ENCODE data around the gene ADAT2.

The ADAT2 gene

GRCh38 chr6:143450453-143451371 is at the start of gene ADAT2, which contains the start of gene PEX3:
Gene ADAT2, minus strand, starts transcription at chr6:143450695. Its CDS starts 37 bp downstream, at chr6:143450658.
Gene PEX3, plus strand, starts transcription at chr6:143450805. Its CDS starts 238 bp downstream, at chr6:143451043.
- H3K4me1 ChIP-seq (ENCODE audit: control insufficient read depth, low read depth, low read length), result peaks cover 4% of the 10 kb centered on the region
- H3K4me3 ChIP-seq (ENCODE audit: low read length), result peak within 1 kb of the TSS; percentile 91

GRCh38 chr6:143498428-143498827 is 47.9 kb upstream of the ADAT2 start:
- Histone ChIP-seq H3K4me1 (ENCODE audit: control insufficient read depth, low read depth, low read length) (no peaks in the 10 kb centered on the region), H3K27ac (ENCODE audit: low read length) (no peak overlapping the region), H3K9ac (ENCODE audit: low read length) (no peak overlapping the region), H3K9me3 (ENCODE audit: control insufficient read depth, low read depth, low read length) (no peaks in the 10 kb centered on the region), H3K4me3 (ENCODE audit: low read length) (no peak overlapping the region), H3K27me3 (ENCODE audit: control insufficient read depth, insufficient read depth, low read length) (no peaks in the 10 kb centered on the region), H3K36me3 (ENCODE audit: control insufficient read depth, low read depth, low read length) (peaks cover 62% of the 10 kb centered on the region)

More at GRCh38 chr6:143450453-143451371, at the start of gene ADAT2, which contains the start of gene PEX3:
- Histone ChIP-seq H3K9me3 (ENCODE audit: control insufficient read depth, low read depth, low read length) (no peaks in the 10 kb centered on the region), H3K36me3 (ENCODE audit: control insufficient read depth, low read depth, low read length) (no peaks in the 10 kb centered on the region), H3K27ac (ENCODE audit: low read length) (peak within 1 kb of the TSS; percentile 25), H3K9ac (ENCODE audit: low read length) (peak within 1 kb of the TSS; percentile 90), H3K27me3 (ENCODE audit: control insufficient read depth, insufficient read depth, low read length) (no peaks in the 10 kb centered on the region)

- Histone ChIP-seq H3K4me1 (ENCODE audit: control insufficient read depth, low read depth, low read length) (no peaks in the 10 kb centered on the region), H3K9ac (ENCODE audit: low read length) (no peak overlapping the region), H3K4me3 (ENCODE audit: low read length) (no peak overlapping the region), H3K27me3 (ENCODE audit: control insufficient read depth, insufficient read depth, low read length) (no peaks in the 10 kb centered on the region), H3K36me3 (ENCODE audit: control insufficient read depth, low read depth, low read length) (peaks cover 53% of the 10 kb centered on the region), H3K9me3 (ENCODE audit: control insufficient read depth, low read depth, low read length) (no peaks in the 10 kb centered on the region), H3K27ac (ENCODE audit: low read length) (no peak overlapping the region)
These were observed 46.5 kb upstream of the ADAT2 start for GRCh38 chr6:143496974-143497373.

DNA sequence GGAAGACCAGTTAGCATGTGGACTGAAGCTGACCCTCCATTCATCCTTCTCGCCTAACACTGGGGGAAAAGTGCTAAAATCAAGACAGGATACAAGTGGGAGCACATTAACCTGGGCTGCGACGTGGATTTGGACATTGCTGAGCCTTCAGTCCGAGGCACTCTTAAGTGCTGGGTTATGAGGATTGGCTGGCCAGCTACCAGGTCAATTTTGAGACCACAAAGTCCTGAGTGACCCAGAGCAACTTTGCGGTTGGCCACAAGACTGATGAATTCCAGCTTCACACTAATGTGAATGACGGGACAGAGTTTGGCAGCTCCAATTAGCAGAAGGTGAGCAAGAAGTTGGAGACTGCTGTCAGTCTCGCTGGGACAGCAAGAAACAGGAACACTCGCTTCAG is 40.3 kb upstream of the ADAT2 start:
- Histone ChIP-seq H3K9ac (ENCODE audit: low read length) (no peak overlapping the region), H3K27me3 (ENCODE audit: control insufficient read depth, insufficient read depth, low read length) (no peaks in the 10 kb centered on the region), H3K4me1 (ENCODE audit: control insufficient read depth, low read depth, low read length) (no peaks in the 10 kb centered on the region), H3K36me3 (ENCODE audit: control insufficient read depth, low read depth, low read length) (peaks cover 20% of the 10 kb centered on the region), H3K4me3 (ENCODE audit: low read length) (no peak overlapping the region), H3K9me3 (ENCODE audit: control insufficient read depth, low read depth, low read length) (no peaks in the 10 kb centered on the region), H3K27ac (ENCODE audit: low read length) (no peak overlapping the region)

GRCh38 chr6:143490244-143490643 is 39.7 kb upstream of the ADAT2 start:
- no peak overlapping the region for H3K9ac ChIP-seq (ENCODE audit: low read length)
- no peaks in the 10 kb centered on the region for H3K4me1 ChIP-seq (ENCODE audit: control insufficient read depth, low read depth, low read length)
- no peak overlapping the region for H3K4me3 ChIP-seq (ENCODE audit: low read length)

DNA sequence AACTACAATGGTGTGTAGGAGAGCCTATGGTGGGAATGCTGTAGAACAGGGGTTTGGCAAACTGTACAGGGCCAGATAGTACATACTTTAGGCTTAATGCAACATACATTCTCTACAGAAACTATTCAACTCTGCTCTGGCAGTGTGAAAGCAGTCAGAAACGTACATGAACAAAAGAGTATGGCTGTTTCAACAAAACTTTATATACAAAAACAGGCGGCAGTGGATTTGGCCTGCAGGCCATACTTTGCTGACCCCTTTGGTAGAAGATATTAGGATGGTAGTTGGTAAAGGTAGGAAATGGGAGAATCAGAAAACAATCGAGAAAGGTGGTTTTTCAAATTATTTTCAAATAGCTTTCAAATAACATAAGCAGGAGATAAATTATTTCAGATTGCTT is 36.3 kb upstream of the ADAT2 start:
- H3K4me3 ChIP-seq (ENCODE audit: low read length), result no peak overlapping the region
- no peaks in the 10 kb centered on the region for H3K36me3 ChIP-seq (ENCODE audit: control insufficient read depth, low read depth, low read length)
- H3K27ac ChIP-seq (ENCODE audit: low read length), result no peak overlapping the region
- no peaks in the 10 kb centered on the region for H3K4me1 ChIP-seq (ENCODE audit: control insufficient read depth, low read depth, low read length)
- H3K9me3 ChIP-seq (ENCODE audit: control insufficient read depth, low read depth, low read length), result no peaks in the 10 kb centered on the region
- no peak overlapping the region for H3K9ac ChIP-seq (ENCODE audit: low read length)
- H3K27me3 ChIP-seq (ENCODE audit: control insufficient read depth, insufficient read depth, low read length), result no peaks in the 10 kb centered on the region

More at GRCh38 chr6:143490244-143490643, 39.7 kb upstream of the ADAT2 start:
- Histone ChIP-seq H3K27me3 (ENCODE audit: control insufficient read depth, insufficient read depth, low read length) (no peaks in the 10 kb centered on the region), H3K27ac (ENCODE audit: low read length) (no peak overlapping the region), H3K9me3 (ENCODE audit: control insufficient read depth, low read depth, low read length) (no peaks in the 10 kb centered on the region), H3K36me3 (ENCODE audit: control insufficient read depth, low read depth, low read length) (peaks cover 15% of the 10 kb centered on the region)

DNA sequence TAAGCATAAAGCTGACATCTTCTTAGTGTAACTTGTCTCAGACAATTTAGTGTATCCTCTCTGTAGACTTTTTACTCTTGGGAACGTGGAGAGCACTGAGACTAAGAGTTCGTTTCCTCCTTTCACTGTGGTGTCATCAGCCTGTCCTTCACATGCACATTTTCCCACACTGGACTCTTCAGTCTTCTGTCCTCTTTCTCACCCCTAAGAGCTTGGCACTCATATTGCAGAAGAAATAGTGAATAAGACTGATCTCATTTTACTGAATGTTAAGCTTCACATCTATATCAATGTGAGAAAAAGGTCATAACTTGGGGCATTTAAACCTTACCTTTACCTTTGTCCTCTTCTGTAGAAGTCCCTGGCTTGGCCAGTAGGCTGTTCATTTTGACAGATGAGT is 35.5 kb upstream of the ADAT2 start:
- no peak overlapping the region for H3K9ac ChIP-seq (ENCODE audit: low read length)
- no peaks in the 10 kb centered on the region for H3K4me1 ChIP-seq (ENCODE audit: control insufficient read depth, low read depth, low read length)
- H3K36me3 ChIP-seq (ENCODE audit: control insufficient read depth, low read depth, low read length), result no peaks in the 10 kb centered on the region
- no peak overlapping the region for H3K27ac ChIP-seq (ENCODE audit: low read length)
- no peaks in the 10 kb centered on the region for H3K27me3 ChIP-seq (ENCODE audit: control insufficient read depth, insufficient read depth, low read length)
- H3K4me3 ChIP-seq (ENCODE audit: low read length), result no peak overlapping the region
- H3K9me3 ChIP-seq (ENCODE audit: control insufficient read depth, low read depth, low read length), result no peaks in the 10 kb centered on the region

DNA sequence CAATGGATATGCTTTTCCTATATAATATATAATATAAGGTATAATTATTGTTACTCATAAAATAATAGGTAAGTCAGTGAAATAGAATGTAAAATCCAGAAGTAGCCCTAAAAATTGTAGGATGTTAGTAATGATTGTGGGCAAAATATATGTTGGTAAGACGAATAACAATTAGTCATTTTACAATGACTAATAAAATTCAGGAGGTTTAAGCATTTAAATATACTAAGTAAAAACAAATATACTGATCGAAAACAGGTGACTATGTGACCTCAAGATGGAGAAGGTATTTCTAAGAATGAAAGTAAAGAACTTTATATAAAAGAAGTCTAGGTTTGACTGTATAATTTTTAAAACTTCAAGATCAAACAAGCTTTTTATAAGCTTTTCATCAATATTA is 32.1 kb upstream of the ADAT2 start:
- no peaks in the 10 kb centered on the region for H3K4me1 ChIP-seq (ENCODE audit: control insufficient read depth, low read depth, low read length)
- H3K9me3 ChIP-seq (ENCODE audit: control insufficient read depth, low read depth, low read length), result no peaks in the 10 kb centered on the region
- no peak overlapping the region for H3K4me3 ChIP-seq (ENCODE audit: low read length)
- no peak overlapping the region for H3K27ac ChIP-seq (ENCODE audit: low read length)
- no peaks in the 10 kb centered on the region for H3K36me3 ChIP-seq (ENCODE audit: control insufficient read depth, low read depth, low read length)
- no peak overlapping the region for H3K9ac ChIP-seq (ENCODE audit: low read length)
- no peaks in the 10 kb centered on the region for H3K27me3 ChIP-seq (ENCODE audit: control insufficient read depth, insufficient read depth, low read length)

DNA sequence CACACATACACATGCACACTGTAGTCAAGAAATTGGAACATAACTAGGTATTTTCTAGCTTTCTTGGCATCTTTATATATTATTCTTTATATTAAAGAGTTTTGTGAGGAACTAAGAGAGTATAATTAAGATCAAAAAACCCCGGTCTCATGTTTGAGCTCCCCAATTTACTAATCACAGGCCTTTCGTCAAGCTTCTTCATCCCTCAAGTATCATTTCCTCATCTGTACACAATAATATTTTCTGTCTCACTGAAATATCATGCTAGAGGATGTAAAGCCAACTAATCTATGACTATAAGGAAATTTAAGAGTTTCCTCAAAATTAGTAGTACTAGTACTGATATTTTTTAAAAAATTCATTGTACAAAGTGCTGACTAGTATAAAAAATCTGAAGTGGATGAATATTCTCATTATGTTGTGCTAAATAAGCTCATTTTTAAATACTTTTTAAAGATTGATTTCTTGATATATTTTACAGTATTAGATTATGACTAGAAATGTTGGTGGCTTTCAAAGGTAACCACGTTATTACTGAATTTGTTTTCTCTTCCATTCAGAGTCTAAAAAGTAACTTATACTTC is 28.1 kb upstream of the ADAT2 start:
- no peaks in the 10 kb centered on the region for H3K27me3 ChIP-seq (ENCODE audit: control insufficient read depth, insufficient read depth, low read length)
- no peak overlapping the region for H3K4me3 ChIP-seq (ENCODE audit: low read length)
- no peaks in the 10 kb centered on the region for H3K9me3 ChIP-seq (ENCODE audit: control insufficient read depth, low read depth, low read length)
- H3K9ac ChIP-seq (ENCODE audit: low read length), result no peak overlapping the region
- no peaks in the 10 kb centered on the region for H3K4me1 ChIP-seq (ENCODE audit: control insufficient read depth, low read depth, low read length)
- no peaks in the 10 kb centered on the region for H3K36me3 ChIP-seq (ENCODE audit: control insufficient read depth, low read depth, low read length)
- no peak overlapping the region for H3K27ac ChIP-seq (ENCODE audit: low read length)

DNA sequence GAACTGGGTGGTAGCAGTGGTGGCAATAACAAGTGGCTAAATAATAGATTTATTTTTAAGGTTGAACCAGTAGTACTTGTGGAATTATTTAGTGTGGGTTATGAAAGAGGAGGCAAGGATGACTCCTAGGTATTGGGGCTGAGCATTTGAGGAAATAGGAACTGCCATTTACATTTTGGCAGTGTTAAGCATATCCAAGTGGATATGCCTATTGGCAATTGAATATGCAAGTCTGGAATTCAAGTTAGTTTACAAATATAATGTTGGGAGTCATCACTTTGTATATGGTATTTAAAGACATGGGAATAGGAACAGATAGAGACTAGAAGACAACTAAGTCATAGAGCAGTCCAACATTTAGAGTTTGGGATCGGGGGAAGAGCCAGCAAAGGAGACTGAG is 26.1 kb upstream of the ADAT2 start:
- no peaks in the 10 kb centered on the region for H3K9me3 ChIP-seq (ENCODE audit: control insufficient read depth, low read depth, low read length)
- H3K27ac ChIP-seq (ENCODE audit: low read length), result no peak overlapping the region
- no peaks in the 10 kb centered on the region for H3K36me3 ChIP-seq (ENCODE audit: control insufficient read depth, low read depth, low read length)
- no peak overlapping the region for H3K4me3 ChIP-seq (ENCODE audit: low read length)
- no peaks in the 10 kb centered on the region for H3K27me3 ChIP-seq (ENCODE audit: control insufficient read depth, insufficient read depth, low read length)
- H3K4me1 ChIP-seq (ENCODE audit: control insufficient read depth, low read depth, low read length), result no peaks in the 10 kb centered on the region
- no peak overlapping the region for H3K9ac ChIP-seq (ENCODE audit: low read length)

DNA sequence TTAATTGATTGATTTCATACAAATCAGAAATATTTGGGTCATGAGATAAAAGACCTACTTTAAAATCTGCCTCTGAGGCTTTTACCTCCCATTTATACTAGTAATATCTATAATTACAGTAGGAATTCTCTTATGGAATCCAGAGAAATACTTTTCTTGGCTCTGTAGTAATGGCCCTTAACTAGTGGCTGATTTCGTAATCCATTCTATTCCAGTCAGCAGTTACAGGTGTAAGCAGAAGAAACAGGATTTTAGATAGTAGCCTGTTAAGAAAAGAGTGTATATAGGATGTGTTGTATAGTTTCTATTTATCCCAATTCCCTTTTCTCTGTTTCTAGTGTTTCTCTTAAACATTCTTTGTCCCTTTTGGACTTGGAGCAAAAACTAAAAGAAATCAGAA is 21.3 kb upstream of the ADAT2 start:
- Histone ChIP-seq H3K36me3 (ENCODE audit: control insufficient read depth, low read depth, low read length) (no peaks in the 10 kb centered on the region), H3K9me3 (ENCODE audit: control insufficient read depth, low read depth, low read length) (no peaks in the 10 kb centered on the region), H3K27me3 (ENCODE audit: control insufficient read depth, insufficient read depth, low read length) (no peaks in the 10 kb centered on the region), H3K9ac (ENCODE audit: low read length) (no peak overlapping the region), H3K27ac (ENCODE audit: low read length) (no peak overlapping the region), H3K4me1 (ENCODE audit: control insufficient read depth, low read depth, low read length) (no peaks in the 10 kb centered on the region), H3K4me3 (ENCODE audit: low read length) (no peak overlapping the region)
